NCI-H510A treated with DMSO at 0.1 percent for 48 hours (cell line): ENCODE measurements around the gene CEBPE.

Experiments
- DNase-seq: peaks from one replicate; lab custom pipeline; 2025; lab: John Stamatoyannopoulos, UW

Gene CEBPE

GRCh38 chr14:23076785-23077408, 42.2 kb downstream of the CEBPE start:
- DNase-seq = no peak

GRCh38 chr14:23074906-23075305, 44.1 kb downstream of the CEBPE start:
- DNase-seq = no peak

- DNase-seq = no peak
Measured at GRCh38 chr14:23071921-23072539, 47.0 kb downstream of the CEBPE start.

GRCh38 chr14:23071244-23071920, 47.7 kb downstream of the CEBPE start:
- no peak for DNase-seq

DNA sequence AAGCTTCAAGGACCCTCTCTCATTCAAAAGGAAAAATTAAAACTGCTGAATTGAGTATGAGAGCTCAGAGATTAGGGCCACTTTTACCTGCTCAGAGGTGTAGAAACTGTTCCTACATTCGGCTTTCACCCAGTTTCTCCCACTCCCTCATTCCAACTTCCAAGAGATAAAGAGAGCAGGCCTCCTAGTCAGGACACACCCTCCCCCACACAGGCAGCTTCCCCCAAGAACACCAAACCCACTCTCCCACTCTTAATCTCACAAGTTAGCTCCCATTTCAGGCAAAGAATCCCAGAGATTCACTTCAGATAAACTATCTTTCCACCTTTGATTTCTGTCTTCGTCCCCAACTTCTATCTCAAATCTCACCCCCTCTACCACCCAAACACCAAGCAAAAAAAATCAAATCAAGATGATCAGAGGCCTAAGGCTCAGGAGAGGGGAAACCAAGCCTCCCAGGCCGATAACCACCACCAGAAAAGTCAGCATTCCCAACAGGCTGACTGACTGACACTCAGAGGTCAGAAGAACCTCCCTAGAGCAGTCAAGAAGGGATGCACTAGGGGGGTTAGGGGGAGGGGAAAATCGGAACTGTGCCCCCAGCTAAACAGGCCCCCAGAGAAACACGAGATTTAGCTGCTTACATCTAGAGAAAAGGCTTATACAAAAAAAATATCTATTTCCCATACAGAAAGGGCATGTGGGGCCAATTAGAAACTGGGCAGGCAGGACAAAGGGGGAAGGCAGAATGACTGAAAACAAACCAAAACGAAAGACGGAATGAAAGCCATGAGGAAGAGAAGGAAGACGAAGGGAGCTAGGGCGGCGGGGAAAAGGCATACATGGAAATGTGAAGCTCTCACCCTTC, 48.6 kb downstream of the CEBPE start:
- no peak for DNase-seq

GRCh38 chr14:23069413-23069806, 49.6 kb downstream of the CEBPE start:
- no peak for DNase-seq

DNA sequence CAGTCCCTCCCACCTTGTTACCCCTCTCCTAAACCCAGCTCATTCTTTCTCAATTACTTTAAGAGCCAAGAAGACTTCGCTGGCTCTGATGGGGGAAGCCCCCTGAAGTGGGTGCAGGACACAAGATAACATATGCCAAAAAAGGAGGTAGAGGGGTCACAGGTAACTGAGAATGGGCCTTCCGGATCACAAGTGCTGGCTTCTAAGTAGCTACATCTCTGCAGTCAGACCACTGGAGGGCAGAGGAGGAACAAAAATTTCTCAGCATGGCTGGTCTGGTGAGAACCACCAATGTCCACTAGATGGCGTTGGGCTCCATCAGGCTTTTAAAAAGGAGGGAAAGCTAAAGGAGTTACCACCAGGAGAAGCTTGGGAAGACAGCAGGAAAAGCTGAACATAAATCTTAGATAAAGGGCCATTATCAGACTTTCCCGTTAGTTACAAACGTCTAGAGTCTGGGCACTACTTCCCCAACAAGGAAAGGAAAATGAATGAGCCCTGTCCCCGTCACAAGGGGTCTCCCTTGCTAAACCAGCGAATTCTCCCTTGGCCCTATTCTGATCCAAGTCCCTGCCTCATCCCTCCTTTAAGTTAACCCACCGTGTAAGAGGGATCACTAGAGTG, 50.2 kb downstream of the CEBPE start:
- no peak for DNase-seq

DNA sequence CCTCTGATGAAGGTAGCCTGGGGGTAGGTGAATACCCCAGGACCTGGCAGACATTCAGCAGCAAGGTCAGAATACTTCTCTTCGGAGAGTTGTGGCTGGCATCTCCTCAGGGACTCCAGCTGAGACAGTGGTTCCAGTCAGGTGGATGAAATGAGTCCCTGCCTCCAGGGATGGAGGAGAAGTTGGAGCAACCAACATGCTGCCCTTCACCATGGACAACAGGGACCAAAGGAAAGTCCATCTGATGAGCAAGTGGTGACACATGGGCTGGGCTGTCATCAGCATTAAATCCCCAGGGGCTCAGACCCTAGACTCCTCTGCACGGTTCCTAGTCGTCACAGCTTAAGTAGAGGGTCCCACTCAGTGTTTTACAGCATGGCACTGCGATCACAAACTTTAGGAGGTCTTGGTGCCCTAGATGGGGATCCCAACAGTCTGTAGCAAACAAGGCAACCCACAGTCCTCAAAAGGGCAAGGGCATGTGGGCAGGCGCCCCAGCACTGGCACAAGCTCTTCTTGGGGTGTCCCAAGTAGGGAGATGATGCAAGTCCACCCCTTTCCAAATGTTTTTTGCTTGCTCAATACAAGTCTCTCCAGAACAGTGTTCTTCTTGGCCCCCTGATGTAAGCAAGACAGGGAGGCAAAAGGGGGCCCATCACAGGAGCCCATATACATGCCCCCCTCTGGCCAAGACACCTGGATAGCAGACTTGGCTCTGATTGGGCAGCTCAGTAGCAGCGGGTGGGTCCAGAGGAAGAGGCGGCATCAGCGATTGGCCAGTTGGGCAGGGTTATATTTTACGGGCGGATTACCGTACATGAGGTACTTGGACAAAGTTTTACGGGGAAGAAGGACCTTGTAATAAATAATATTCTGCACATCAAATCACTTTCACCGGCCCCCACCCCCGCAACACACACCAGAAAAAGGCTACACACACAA, 50.9 kb downstream of the CEBPE start:
- no peak for DNase-seq
